Liver (tissue), 9 donors: ENCODE data around the gene FBXO3. TPM values are rescaled to one million over a fixed set of nuclear protein-coding genes. Genes with fewer than 3 reads are reported as not detected.
"Not testable (repeated sequence)": the region's sequence is repeated elsewhere in the genome, so short reads cannot be mapped to it uniquely, and the experiment has no call there.

Experiments
- DNase-seq: peaks from one replicate; pipeline ENCODE4 v3.0.0-alpha.2; 2017; ENCODE audit warnings: low spot score
- H3K27ac ChIP-seq, 2 donors: one replicate each; pipeline ENCODE4 v1.7.0; 2013; ENCODE audit warnings: inconsistent platforms in 2 of 2, low read length in 2 of 2, control low read depth in 1 of 2, low read depth in 1 of 2, mild to moderate bottlenecking in 1 of 2
- H3K27me3 ChIP-seq, 4 donors: one replicate each; pipeline versions ENCODE4 v1.6.1 to v1.7.0; 2013; ENCODE audit warnings: low read length in 3 of 4, inconsistent platforms in 1 of 4, mild to moderate bottlenecking in 1 of 4, moderate library complexity in 1 of 4; ENCODE audit not compliant: control insufficient read depth in 4 of 4, insufficient read depth in 4 of 4
- H3K36me3 ChIP-seq, 4 donors: one replicate each; pipeline versions ENCODE4 v1.6.1 to v1.7.0; 2013; ENCODE audit warnings: low read length in 3 of 4, mild to moderate bottlenecking in 3 of 4, low read depth in 1 of 4, moderate library complexity in 1 of 4; ENCODE audit not compliant: control insufficient read depth in 4 of 4, insufficient read depth in 3 of 4
- H3K4me1 ChIP-seq, 4 donors: one replicate each; pipeline versions ENCODE4 v1.6.1 to v1.7.0; 2013; ENCODE audit warnings: low read length in 3 of 4, mild to moderate bottlenecking in 3 of 4, moderate library complexity in 1 of 4; ENCODE audit not compliant: control insufficient read depth in 4 of 4, insufficient read depth in 4 of 4
- H3K4me3 ChIP-seq, 3 donors: one replicate each; pipeline versions ENCODE4 v1.6.1 to v1.7.0; 2013; ENCODE audit warnings: low read length in 3 of 3, control low read depth in 1 of 3, low read depth in 1 of 3, mild to moderate bottlenecking in 1 of 3
- H3K9ac ChIP-seq, 2 donors: one replicate each; pipeline ENCODE4 v1.7.0; 2013; ENCODE audit warnings: low read length in 2 of 2, mild to moderate bottlenecking in 2 of 2, moderate library complexity in 2 of 2, control low read depth in 1 of 2, low read depth in 1 of 2
- H3K9me3 ChIP-seq, 4 donors: one replicate each; pipeline versions ENCODE4 v1.6.1 to v1.7.0; 2013; ENCODE audit warnings: low read length in 3 of 4; ENCODE audit not compliant: control insufficient read depth in 4 of 4
- CTCF ChIP-seq: fragments of 150-350 bp; IDR thresholded peaks from 2 replicates; pipeline ENCODE4 v1.5.1; 2017; ENCODE audit warnings: improper control_type of control experiment, low read depth, low read length; ENCODE audit not compliant: missing input control
- EGR1 ChIP-seq, 2 donors: IDR thresholded peaks; 2 replicates each; pipeline ENCODE4 v1.6.1; 2016 to 2018; ENCODE audit warnings: antibody characterized with exemption in 2 of 2, low read depth in 2 of 2
- FOXA2 ChIP-seq: IDR thresholded peaks from 2 replicates; pipeline ENCODE4 v1.6.1; 2016; ENCODE audit warnings: antibody characterized with exemption
- HNF4A ChIP-seq, 2 donors: conservative IDR thresholded peaks; 2 replicates each; pipeline ENCODE4 v1.6.1; 2016; ENCODE audit warnings: antibody characterized with exemption in 2 of 2, mild to moderate bottlenecking in 2 of 2
- HNF4G ChIP-seq: IDR thresholded peaks from 2 replicates; pipeline ENCODE4 v1.6.1; 2016; ENCODE audit warnings: antibody characterized with exemption
- MAX ChIP-seq: IDR thresholded peaks from 2 replicates; pipeline ENCODE4 v1.6.1; 2016; ENCODE audit warnings: antibody characterized with exemption
- NR2F2 ChIP-seq: IDR thresholded peaks from 2 replicates; pipeline ENCODE4 v1.6.1; 2016; ENCODE audit warnings: antibody characterized with exemption
- REST ChIP-seq: IDR thresholded peaks from 2 replicates; pipeline ENCODE4 v1.6.1; 2016; ENCODE audit warnings: antibody characterized with exemption, mild to moderate bottlenecking
- RXRA ChIP-seq, 2 donors: IDR thresholded peaks; 2 replicates each; pipeline ENCODE4 v1.6.1; 2017 to 2018; ENCODE audit warnings: antibody characterized with exemption in 2 of 2, mild to moderate bottlenecking in 1 of 2
- TAF1 ChIP-seq: conservative IDR thresholded peaks from 2 replicates; pipeline ENCODE4 v1.6.1; 2016; ENCODE audit warnings: antibody characterized with exemption, mild to moderate bottlenecking
- WGBS: extraction: QIAGEN DNeasy Blood & Tissue Kit; methylation state at CpG from one replicate; pipeline ENCODE4 v1.1.7; 2013; 5-methylcytosine and 5-hydroxymethylcytosine counted together
- polyA plus RNA-seq, 2 donors: library from polyadenylated mRNA; stranded (reverse) in 1 of 2; unstranded in 1 of 2; fragments of 200-250 nt in 1 of 2; fragments of >200 nt in 1 of 2; fragmentation: Nextera tagmentation in 1 of 2; extraction: Ambion mirVana in 1 of 2; gene quantifications; one replicate each; pipeline versions ENCODE4 v1.2.1 to v1.2.3, GENCODE V29; 2013 to 2015
- total RNA-seq, 2 donors: library from RNA; depleted of rRNA; stranded (reverse); fragments of >200 nt; gene quantifications; one replicate each; pipeline ENCODE4 v1.2.3, GENCODE V29; 2014
- donor health status: healthy.
- donor health status: healthy.
- donor health status: healthy.
- donor health status: healthy.
- donor health status: healthy.

The FBXO3 gene
- total and polyA plus RNA-seq, 4 donors, result 12.2 to 36.4 (median 18.8) TPM

GRCh38 chr11:33797879-33798278 lies 23.6 kb upstream of the FBXO3 start:
- no peak for DNase-seq
- Histone ChIP-seq H3K27ac (no peak overlapping the region), H3K9me3 (peaks cover 0 to 2% (median 0%) of the 10 kb centered on the region in 4 donors), H3K4me3 (no peak overlapping the region), H3K4me1 (peaks cover 0 to 2% (median 0%) of the 10 kb centered on the region in 4 donors), H3K9ac (no peak overlapping the region), H3K27me3 (peaks cover 2 to 22% (median 12%) of the 10 kb centered on the region in 4 donors), H3K36me3 (no peaks in the 10 kb centered on the region)
- 91% methylated on average over 3 of the region's 3 CpGs for WGBS
- no peak for TF ChIP-seq REST
- no peak for TF ChIP-seq HNF4A (conservative IDR thresholded peaks at IDR 0.05)

- DNase-seq, result no peak
- Histone ChIP-seq H3K4me3 (no peak overlapping the region), H3K4me1 (no peaks in the 10 kb centered on the region), H3K27me3 (no peaks in the 10 kb centered on the region), H3K9me3 (no peaks in the 10 kb centered on the region), H3K9ac (no peak overlapping the region), H3K36me3 (no peaks in the 10 kb centered on the region), H3K27ac (no peak overlapping the region)
- 74% methylated on average over 4 of the region's 4 CpGs for WGBS
- TF ChIP-seq HNF4G (no peak), EGR1 (IDR thresholded peaks at IDR 0.05; ENCODE audit: low read depth in 2 of 2) (no peak), NR2F2 (no peak), MAX (no peak), TAF1 (no peak), FOXA2 (no peak), REST (no peak), CTCF (no peak), RXRA (IDR thresholded peaks at IDR 0.05) (no peak)
These were observed 15.7 kb upstream of the FBXO3 start for GRCh38 chr11:33790040-33790439.

- not testable (repeated sequence) for H3K4me1 ChIP-seq, H3K4me3 ChIP-seq, H3K9me3 ChIP-seq, H3K9ac ChIP-seq, H3K36me3 ChIP-seq, H3K27ac ChIP-seq, DNase-seq, H3K27me3 ChIP-seq
- 82% methylated on average over 2 of the region's 2 CpGs for WGBS
These were observed 13.8 kb upstream of the FBXO3 start for GRCh38 chr11:33788095-33788494.
